DMS153 treated with DMSO at 0.1 percent for 48 hours (cell line): ENCODE measurements around the gene DBH.
A peak's percentile ranks its signal among the peaks of the same experiment; 100 is the strongest.

Experiments used
- DNase-seq: peaks from one replicate; lab custom pipeline; 2025; ENCODE audit not compliant: unreplicated experiment; lab: John Stamatoyannopoulos, UW

Gene DBH

DNA sequence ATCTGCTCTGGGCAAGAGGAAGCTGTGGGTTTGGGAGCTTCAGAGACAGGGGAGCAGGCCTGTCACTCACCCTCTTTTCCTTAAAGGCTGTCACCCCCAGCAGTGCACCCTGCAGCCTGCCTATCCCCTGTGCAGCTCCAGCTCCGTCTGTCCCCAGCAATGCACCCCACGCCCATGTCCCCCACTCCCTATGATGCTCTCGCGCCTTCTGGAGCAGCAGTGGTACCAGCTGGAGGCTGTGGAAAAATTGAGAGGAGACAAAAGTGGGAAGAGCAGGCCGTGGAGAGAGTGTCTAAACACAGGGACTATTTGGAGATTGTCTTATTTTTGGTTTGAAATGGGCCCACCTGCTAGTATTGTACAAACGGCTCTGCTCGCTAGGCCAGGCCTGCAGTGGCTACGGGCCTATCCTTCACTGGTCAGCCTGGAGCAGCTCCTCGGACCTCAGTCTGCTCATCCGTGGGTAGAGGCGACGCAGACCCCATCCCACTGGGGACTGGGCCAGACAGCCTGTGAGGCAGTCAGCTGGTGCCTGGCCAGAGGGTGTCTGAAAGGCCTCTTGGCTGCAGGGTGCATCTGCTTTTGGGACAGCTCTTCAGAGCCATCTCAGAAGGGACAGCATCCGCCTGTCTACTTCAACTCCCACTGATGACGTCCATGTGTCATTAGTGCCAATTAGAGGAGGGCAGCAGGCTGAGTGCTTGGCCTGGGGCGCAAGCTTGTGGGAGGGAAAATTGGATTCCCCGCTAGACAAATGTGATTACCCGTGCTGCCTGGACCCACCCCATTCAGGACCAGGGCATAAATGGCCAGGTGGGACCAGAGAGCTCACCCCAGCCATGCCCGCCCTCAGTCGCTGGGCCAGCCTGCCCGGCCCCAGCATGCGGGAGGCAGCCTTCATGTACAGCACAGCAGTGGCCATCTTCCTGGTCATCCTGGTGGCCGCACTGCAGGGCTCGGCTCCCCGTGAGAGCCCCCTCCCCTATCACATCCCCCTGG, at the start of gene DBH:
DBH (plus strand) TSS at position 831 of the 999 bp plus-strand sequence; CDS start at position 840, 9 bp downstream.
- DNase-seq, result no peak

DNA sequence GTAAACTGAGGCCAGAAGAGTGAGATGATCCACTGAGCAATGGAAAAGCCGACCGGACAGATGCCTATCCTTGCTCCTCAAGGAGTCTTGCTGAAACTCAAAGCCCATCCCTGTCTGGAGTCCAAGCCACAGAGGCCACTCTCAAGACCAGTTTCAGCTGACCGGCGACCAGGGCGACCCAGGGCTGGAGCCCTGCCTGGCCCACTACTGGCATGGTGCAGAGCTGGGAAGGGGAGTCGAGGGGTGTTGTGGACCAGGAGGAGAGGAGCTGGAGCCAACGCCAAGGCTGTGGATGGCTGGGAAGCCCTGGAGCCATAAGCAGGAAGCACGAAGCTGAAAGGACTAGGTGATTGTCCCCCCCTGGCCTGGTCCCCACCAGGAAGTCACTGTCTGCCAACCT, 49.1 kb upstream of the DBH start:
- no peak for DNase-seq

DNA sequence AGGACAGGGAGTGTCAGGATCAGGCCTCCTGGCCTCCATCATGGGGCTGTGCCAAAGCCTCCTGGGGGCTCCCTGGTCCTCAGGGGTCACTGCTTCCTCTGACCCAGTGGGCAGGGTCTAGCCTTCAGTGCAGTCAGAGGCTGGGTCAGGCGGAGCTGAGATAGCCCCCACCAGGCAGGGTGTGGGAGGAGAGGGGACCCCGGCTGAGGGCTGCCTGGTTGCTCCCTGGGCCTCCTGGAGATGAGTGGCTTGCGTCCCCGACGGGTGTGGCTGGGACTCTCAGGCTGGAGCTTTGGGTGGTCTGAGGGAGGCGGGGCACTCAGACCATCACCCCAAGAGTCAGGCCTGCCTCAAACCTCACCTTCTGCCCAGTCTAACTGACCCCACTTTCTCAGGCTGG, 48.7 kb upstream of the DBH start:
- DNase-seq, result no peak

DNA sequence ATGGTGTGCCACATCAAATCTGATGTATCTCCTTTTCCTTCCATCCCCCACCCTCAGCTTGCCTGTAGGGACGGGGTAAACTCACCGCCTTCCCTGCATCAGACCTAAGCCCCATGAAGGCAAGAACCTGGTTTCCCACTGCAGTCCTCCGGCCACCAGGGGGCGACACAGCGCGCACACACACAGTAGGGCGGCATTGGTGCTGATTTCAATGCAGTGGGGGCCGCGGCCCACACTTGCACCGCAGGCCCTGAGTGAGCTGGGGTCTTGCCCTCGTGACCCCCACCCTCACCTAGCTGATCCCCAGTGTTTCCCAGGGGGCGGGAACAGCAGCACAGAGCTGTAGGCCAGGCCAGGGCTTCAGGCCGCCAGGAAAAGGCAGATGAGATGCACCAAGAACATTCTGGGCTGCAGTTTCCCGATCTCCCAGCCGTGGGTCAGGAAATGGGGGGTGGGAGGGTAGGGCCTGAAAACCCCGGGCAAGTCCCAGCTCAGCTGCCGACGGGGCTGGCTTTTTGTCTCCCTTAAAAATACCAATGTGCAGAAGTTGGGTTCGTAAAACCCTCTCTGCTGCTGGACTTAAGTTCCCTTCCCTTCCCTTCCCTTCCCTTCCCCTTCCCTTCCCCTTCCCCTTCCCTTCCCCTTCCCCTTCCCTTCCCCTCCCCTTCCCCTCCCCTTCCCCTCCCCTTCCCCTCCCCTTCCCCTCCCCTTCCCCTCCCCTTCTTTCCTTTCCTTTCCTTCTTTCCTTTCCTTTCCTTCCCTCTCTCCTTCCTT, 46.5 kb upstream of the DBH start:
- DNase-seq, result no peak

DNA sequence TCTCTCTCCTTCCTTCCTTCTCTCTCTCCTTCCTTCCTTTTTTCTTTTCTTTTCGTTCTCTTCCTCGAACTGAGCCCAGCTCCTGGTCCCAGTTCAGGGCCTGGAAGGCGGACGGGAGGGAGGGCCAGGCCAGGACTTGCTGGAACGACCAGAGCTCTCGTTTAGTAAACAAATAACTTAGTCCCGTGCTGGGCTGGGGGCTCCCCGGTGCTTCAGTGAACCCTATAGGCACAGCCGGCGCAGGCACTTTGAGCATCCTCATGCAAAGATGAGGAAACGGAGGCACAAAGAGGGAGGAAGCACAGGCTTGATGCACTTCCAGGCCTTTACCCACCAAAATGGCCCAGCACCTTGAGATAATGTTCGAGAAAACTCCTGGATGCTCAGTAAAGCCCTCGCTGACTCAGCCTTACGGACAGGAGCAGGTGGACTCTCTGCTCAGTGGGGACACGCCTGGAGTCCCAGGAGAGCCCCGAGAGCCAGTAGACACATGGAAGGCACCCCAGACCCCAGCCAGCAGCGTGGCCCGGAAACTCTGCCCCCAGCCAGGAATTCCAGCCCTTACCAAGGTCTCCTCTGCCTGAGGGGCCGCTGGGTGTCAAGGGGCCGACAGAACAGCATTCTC, 45.8 kb upstream of the DBH start:
- no peak for DNase-seq

DNA sequence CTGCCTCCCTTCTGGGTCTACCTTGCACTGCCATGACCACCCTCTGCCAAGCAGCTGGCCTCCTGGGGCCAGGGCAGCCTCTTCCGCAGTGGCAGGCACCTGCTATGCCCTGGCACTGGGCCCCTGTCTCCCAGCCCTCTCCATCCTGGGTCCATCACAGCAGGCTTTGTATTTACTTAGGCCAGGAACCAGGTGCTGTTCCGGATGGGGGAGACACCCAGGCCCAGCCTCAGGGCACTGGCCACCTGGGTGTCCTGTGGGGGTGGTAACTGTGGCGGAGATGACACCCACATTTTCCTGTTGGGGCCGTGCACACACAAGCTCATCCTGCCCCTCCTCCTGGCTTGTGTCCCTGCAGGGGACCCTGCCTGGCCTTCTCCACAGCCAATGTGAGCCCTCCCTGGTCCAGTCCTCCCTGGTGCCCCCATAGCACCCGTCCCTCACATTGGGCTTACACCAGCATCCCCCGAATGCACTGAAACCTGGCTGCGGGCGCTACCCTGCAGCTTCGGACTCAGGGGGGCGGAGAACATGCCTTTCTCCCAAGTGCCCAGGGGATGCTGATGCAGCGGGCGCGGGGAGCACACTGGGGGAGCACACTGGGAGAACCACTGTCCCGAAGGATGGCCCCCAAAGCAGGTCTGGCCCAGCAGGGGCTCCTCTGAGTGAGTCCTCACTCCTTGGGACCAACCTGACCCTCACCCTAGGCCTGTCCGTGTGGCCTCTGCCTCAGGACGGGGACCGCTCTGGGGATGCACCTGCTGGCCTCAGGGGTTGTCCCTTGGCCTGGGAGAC, 44.9 kb upstream of the DBH start:
- no peak for DNase-seq

DNA sequence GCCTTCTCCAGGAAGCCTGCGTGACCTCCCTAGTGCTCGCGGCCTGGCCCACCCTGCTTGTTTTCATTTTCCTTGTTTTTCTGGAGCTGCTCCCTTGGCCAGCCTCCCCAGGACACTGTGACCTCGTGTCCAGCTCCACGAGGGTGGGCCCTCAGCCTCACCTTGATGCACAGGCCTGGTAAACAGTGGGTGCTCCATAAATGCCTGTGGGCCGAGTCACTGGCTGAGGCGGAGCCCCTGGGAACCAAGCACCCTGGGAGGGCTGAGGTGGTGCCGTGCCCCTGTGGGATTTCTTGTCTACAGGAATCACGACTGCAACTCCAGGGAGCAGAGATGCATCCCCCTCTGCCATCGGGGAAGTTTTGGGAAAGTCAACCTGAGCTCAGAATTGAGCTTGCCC, 44.2 kb upstream of the DBH start:
- DNase-seq, result no peak

DNA sequence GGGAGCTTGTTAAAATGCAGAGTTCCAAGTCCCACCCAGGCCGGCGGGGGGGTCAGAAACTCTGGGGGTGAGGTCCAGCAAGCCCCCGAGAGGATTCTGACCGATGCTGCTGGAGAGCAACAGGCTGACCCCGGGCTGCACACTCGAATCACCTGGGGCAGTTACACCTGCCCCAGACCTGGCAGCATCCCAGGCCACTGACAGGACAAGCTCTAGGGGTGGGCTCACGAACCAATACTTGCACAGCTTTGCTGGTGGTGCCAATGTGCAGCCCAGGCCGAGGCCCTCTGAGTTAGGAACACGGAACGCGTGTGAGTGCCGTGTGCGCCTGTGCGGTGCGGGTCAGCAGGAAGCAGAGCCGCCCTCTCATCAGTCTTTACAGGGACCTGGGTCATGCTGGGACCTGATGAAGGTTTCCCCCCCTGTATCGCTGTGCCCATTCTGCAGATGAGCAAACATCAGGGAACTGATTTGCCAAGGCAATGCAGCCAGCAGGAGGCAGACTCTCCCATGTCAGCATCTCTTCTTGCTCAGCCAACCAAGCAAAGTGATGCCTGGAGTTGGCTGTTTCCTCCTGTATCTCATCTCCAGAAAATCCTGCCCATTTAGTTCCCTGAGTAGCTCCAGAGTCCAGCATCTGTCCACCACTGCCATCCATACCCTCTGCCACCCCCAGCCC, 43.3 kb upstream of the DBH start:
- no peak for DNase-seq

DNA sequence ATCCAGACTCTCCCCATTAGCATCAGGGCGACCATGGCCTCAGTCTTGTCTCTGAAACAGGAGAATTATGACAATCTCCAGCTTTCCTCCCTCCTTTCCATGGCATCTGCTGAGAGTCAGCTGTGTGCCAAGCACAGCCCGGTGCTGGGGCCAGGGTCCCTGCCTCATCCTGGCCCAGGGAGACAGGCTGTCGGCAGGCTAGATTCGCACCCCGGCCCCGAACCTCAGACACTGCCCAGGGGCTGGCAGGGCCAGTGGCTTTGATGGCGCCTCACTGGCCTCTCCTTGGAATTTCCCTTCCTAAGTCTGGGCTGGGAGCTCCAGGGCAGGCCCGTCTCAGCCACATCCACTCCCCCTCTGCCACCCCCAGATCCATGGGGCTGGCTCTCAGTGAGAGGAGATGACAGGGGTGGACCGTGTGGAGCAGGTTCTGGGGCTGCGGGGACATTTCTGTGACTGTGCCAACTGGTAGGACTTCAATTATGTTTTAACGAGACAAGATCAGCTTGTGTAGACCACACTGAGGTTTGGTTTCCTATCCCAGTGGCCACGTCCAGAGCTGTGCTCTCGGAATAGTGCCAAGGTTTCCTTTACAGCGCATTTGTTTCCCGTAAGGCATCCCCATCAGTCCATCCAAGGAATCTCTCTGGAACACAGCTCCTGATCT, 42.4 kb upstream of the DBH start:
- no peak for DNase-seq

DNA sequence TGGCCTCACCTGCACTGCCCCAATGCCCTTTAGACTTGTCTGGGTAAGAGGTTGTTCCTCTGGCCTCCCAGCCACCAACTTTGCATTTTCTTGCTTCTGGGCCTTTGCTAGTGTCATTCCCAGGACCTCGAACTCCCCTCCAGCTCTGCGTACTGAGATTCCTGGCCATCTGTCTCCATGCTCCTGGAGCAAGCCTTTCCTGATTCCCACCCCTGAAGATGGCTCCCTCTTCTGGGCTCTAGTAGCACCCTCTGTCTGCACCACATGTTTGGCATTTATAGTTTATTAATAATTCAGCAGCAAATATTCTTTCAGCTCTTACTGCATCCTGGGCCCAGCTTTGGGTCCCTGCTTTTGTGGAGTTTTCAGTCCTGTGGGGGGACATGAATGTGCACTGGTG, 41.9 kb upstream of the DBH start:
- peak; percentile 18 for DNase-seq

DNA sequence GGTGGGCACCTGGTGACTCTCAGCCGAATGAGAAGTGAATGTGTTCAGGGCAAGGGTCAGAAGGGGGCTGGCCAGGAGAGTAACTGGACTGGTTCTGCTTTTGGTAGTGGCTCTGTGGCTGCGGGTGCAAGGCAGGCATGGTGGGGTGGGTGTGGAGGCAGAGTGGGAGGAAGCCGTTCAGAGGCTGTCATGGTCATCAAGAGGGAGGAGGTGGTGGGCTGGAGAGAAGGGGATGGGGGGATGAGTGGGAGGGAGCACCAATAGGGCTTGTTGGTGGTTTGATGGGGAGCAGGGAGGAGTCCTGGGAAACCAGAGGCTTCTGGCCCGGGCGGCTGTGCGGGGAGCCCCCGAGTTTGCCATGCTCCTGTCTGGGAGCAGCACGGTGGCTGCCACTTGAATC, 40.3 kb upstream of the DBH start:
- no peak for DNase-seq

DNA sequence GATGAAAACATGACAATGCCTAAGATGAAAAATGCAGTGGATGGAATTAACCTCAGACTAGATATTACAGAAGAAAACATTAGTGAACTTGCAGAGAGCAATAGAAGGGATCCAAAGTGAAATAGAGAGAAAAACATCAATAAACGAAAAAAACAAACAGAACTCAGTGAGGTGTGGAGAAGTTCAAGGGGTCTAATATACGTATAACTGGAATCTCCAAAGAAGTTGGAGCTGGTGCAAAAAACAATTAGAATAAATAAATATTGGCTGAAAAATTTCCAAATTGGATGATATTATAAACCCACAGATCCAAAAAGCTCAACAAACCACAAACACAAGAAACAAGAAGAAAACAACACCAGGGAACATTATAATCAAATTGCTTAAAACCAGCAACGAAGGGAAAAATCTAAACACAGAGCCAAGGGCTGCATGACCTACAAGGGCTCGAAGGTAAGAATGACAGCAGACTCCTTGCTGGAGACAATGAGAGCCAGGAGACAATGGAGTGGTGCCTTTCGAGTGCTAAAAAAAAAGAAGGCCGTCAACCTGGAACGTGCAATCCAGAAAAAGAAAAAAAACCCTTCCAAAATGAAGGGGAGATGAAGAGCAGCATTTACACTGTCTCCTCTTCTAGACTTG, 38.7 kb upstream of the DBH start:
- DNase-seq, result peak; percentile 39

DNA sequence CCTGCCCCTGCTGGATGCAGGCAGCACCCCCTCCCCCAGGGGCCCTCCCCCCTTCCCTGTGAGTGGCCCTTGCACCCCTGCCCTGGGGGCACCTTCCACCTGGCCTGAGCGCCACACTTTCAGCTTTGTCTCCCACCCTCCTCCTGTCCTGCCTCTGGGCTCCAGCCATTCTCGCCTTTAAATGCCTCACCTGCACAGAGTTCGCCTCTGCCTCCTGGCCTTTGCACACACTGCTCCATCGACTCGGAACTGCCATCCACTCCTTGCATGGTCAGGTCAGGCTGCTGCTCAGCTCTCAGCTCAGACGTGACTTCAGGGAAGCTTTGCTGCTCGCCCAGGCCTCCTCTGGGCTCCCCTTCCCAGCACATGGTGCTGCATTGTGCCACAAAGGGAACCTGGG, 37.2 kb upstream of the DBH start:
- no peak for DNase-seq

DNA sequence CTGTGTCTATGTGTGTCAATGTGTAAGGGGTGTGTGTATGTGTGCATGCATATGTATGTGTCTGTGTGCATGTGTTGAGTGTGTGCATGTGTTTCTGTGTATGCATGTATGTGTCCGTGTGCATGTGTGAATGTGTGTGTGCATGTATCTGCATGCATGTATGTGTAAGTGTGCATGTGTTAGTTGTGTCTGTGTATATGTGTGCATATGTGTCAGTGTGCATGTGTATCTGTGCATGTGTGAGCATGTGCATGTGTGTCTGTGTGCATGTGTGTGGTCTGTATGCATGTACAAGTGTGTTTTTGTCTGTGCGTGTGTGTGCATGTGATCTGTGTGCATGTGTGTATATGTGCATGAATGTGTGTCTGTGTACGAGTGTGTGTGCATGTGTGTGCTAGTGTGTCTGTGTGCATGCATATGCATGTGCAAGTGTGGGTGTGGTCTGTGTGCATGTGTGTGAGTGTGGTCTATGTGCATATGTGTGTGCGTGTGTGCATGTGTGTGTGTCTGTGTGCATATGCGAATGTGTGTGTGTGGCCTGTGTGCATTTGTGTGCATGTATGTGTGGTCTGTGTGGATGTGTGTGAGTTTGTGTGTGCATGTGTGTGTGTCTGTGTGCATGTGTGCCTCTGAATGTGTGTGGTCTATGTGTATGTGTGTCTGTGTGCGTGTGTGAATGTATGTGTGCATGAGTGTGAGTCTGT, 36.5 kb upstream of the DBH start:
- no peak for DNase-seq

DNA sequence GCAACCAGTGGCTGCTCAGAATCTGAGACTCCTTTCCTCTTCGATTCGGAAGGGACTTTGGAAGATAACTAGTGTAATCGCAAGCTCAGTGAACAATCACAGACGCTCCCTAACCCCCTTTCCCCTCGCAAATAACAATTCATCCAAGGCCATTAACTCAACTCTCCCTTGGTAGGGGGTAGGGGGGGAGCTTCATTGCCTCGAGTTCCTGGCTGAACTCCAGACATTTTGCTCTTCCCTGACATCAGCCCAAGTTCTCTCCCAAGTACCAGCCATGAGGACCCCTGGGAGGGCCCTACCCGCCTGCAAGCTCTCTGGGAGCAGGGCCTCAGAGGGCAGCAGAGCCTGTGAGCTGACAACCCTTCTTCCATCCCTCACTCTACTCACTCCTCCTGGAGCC, 35.4 kb upstream of the DBH start:
- DNase-seq, result no peak

DNA sequence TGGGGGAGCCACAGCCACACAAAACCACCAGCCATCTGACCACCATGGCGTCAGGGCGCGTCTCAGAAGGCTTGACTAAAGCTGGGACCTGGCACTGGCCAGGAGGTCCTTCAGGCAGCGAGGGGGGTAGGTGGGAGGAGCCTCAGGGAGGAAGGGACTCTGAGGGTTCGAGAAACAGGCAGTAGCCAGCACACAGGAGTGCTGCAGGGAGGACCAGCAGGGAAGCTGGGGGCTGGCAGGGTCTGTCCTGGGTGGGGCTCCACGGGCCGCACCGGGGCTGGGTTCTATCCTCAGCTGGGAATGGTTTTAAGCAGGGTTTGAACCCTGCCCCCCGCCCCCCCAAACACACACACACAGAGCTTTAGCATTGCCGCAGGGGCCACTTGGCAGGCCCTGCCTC, 34.4 kb upstream of the DBH start:
- no peak for DNase-seq

DNA sequence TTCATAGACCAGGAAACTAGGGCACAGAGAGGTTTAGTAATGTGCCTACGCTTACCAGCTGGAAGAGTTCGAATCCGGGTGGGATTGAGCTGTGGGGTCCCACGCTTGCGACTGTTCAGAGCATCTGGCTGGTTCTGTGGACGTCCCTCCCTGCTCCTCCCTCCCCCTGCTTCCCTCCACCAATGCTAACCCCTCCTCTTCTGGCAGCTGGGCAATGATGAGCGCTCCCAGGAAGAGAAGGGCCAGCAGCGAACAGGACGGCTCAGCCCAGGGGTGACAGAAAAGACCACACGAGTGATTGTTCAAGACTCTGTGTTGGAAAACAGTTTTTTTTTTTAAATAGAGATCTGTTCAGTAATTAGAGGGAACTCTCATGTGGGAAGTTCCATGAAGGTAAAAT, 33.9 kb upstream of the DBH start:
- peak; percentile 26 for DNase-seq

DNA sequence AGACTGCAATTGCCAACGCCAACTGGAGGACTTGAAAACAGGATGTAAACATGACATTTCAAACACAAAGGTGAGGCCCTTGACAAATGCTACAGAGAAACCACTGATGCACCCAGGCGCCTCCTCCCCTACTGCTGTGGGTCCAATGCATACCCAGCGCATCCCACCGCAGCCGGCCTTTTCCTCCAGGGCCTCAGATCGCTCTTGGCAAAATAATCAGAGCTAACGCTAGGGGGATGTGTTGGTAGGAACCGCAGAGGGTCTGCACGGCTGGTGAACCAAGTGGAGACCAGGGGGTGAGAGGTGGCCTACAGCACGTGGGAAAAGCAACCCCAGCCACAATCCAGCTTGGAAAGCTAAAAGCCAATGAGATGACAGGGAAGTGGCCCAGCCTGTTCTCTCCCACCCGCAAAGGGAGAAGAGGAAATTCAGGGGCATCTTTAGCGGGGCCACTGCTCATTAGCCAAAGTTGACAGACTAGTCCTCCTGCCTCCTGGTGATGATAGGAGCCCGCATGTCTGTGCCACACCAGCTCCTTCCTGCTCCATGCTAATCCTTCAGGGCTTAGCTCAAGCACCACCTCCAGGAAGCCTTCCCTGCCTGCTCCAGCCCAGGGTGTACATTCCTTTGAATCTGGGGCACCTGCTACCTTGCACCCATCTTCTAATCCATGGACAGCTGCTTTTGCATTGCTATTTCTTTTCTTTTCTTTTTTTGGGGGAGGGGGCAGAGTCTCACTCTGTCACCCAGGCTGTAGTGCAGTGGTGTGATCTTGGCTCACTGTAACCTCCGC, 32.8 kb upstream of the DBH start:
- DNase-seq, result peak; percentile 68
